Tibial nerve (tissue), 4 donors: ENCODE data around the gene ENDOU. TPM values are rescaled to one million over a fixed set of nuclear protein-coding genes. Genes with fewer than 3 reads are reported as not detected.

ENCODE experiments used
- DNase-seq, 2 donors: peaks; one replicate each; pipeline ENCODE4 v3.0.0-alpha.2; 2019; ENCODE audit warnings: low spot score in 2 of 2
- H3K27ac ChIP-seq, 4 donors: fragments of 200-600 bp; sonication (generic) in 3 of 4; one replicate each; pipeline ENCODE4 v1.5.1; 2017 to 2019; ENCODE audit warnings: mild to moderate bottlenecking in 1 of 4
- H3K27me3 ChIP-seq, 2 donors: fragments of 200-600 bp; sonication (generic) in 1 of 2; one replicate each; pipeline versions ENCODE4 v1.5.1 to v1.6.0; 2017 to 2019
- H3K36me3 ChIP-seq, 3 donors: fragments of 200-600 bp; sonication (generic); one replicate each; pipeline ENCODE4 v1.5.1; 2018 to 2019
- H3K4me1 ChIP-seq, 4 donors: fragments of 200-600 bp; sonication (generic) in 3 of 4; one replicate each; pipeline ENCODE4 v1.5.1; 2017 to 2019
- H3K4me3 ChIP-seq, 4 donors: fragments of 200-600 bp; sonication (generic) in 3 of 4; one replicate each; pipeline ENCODE4 v1.5.1; 2017 to 2019; ENCODE audit warnings: mild to moderate bottlenecking in 1 of 4, moderate library complexity in 1 of 4
- H3K9me3 ChIP-seq, 4 donors: fragments of 200-600 bp; sonication (generic) in 3 of 4; one replicate each; pipeline ENCODE4 v1.5.1; 2017 to 2019
- CTCF ChIP-seq, 5 experiments: fragments of 200-600 bp in 3 of 5; fragments of 450-650 bp in 2 of 5; sonication (generic) in 3 of 5; IDR thresholded peaks; one replicate each; pipeline ENCODE4 v1.5.1; 2016 to 2019; ENCODE audit warnings: antibody characterized with exemption in 5 of 5, mild to moderate bottlenecking in 3 of 5, moderate library complexity in 2 of 5
- EP300 ChIP-seq, 2 donors: sonication (generic); formaldehyde crosslinking; IDR thresholded peaks; one replicate each; pipeline ENCODE4 v1.6.1; 2017; ENCODE audit warnings: antibody characterized with exemption in 2 of 2, mild to moderate bottlenecking in 1 of 2
- POLR2A ChIP-seq, 2 donors: fragments of 450-650 bp; IDR thresholded peaks; one replicate each; pipeline ENCODE4 v1.6.1; 2017; ENCODE audit warnings: antibody characterized with exemption in 2 of 2, mild to moderate bottlenecking in 2 of 2, moderate library complexity in 2 of 2
- WGBS, 2 donors: methylation state at CpG; one replicate each; pipeline ENCODE4 v1.1.5; 2018; 5-methylcytosine and 5-hydroxymethylcytosine counted together
- total RNA-seq, 4 donors: library from RNA; depleted of rRNA; stranded (reverse); fragments of >200 nt; gene quantifications; one replicate each; pipeline ENCODE4 v1.1.0, GENCODE V29; 2016

ENDOU gene
- total RNA-seq, 4 donors from 2014 or later, result 0.30 to 1.2 (median 0.42) TPM; not detected in 1

GRCh38 chr12:47752121-47752520, 26.8 kb upstream of the ENDOU start:
- Histone ChIP-seq H3K9me3 (no peaks in the 10 kb centered on the region), H3K4me3 (no peak overlapping the region), H3K27me3 (no peaks in the 10 kb centered on the region), H3K27ac (no peak overlapping the region), H3K4me1 (peaks cover 0 to 36% (median 18%) of the 10 kb centered on the region in 4 donors), H3K36me3 (peaks cover 0 to 5% (median 0%) of the 10 kb centered on the region in 3 donors)
- no peak for DNase-seq
- 81 to 92% methylated on average over 3 to 4 of the region's 4 CpGs for WGBS, 2 donors
- TF ChIP-seq EP300 (IDR thresholded peaks at IDR 0.05), result no peak
- TF ChIP-seq CTCF (IDR thresholded peaks at IDR 0.05), result no peak

- TF ChIP-seq POLR2A (IDR thresholded peaks at IDR 0.05), result no peak
- TF ChIP-seq CTCF (IDR thresholded peaks at IDR 0.05), result no peak
- no peak for TF ChIP-seq EP300 (IDR thresholded peaks at IDR 0.05)
- Histone ChIP-seq H3K27me3 (no peaks in the 10 kb centered on the region), H3K36me3 (peaks cover 0 to 5% (median 0%) of the 10 kb centered on the region in 3 donors), H3K9me3 (no peaks in the 10 kb centered on the region), H3K27ac (no peak overlapping the region), H3K4me1 (peaks cover 0 to 36% (median 18%) of the 10 kb centered on the region in 4 donors), H3K4me3 (no peak overlapping the region)
- no peak for DNase-seq
- 74 to 77% methylated on average over 9 of the region's 9 CpGs for WGBS, 2 donors
These were observed 26.3 kb upstream of the ENDOU start for GRCh38 chr12:47751561-47751960.

GRCh38 chr12:47750916-47751470, 25.7 kb upstream of the ENDOU start:
- Histone ChIP-seq H3K4me3 (no peak overlapping the region), H3K36me3 (peaks cover 0 to 5% (median 0%) of the 10 kb centered on the region in 3 donors), H3K9me3 (no peaks in the 10 kb centered on the region), H3K27ac (no peak overlapping the region), H3K4me1 (peaks cover 0 to 31% (median 18%) of the 10 kb centered on the region in 4 donors), H3K27me3 (no peaks in the 10 kb centered on the region)
- no peak for DNase-seq
- WGBS, 2 donors, result 86 to 88% methylated on average over 16 to 17 of the region's 19 CpGs
- TF ChIP-seq CTCF (IDR thresholded peaks at IDR 0.05) (no peak), EP300 (IDR thresholded peaks at IDR 0.05) (no peak), POLR2A (IDR thresholded peaks at IDR 0.05) (no peak)

- no peaks in the 10 kb centered on the region for H3K27me3 ChIP-seq
- DNase-seq, result no peak
- TF ChIP-seq CTCF (IDR thresholded peaks at IDR 0.05), result no peak
- no peak for TF ChIP-seq EP300 (IDR thresholded peaks at IDR 0.05)
- no peak for TF ChIP-seq POLR2A (IDR thresholded peaks at IDR 0.05)
- no peaks in the 10 kb centered on the region for H3K9me3 ChIP-seq
- peaks cover 0 to 5% (median 0%) of the 10 kb centered on the region in 3 donors for H3K36me3 ChIP-seq
- H3K27ac ChIP-seq, result no peak overlapping the region
- peaks cover 0 to 26% (median 16%) of the 10 kb centered on the region in 4 donors for H3K4me1 ChIP-seq
- WGBS, 2 donors, result 84 to 87% methylated on average over 10 of the region's 10 CpGs
- H3K4me3 ChIP-seq, result no peak overlapping the region
These were observed 25.0 kb upstream of the ENDOU start for GRCh38 chr12:47750229-47750798.

GRCh38 chr12:47748899-47749298, 23.6 kb upstream of the ENDOU start:
- Histone ChIP-seq H3K9me3 (no peaks in the 10 kb centered on the region), H3K36me3 (peaks cover 0 to 5% (median 0%) of the 10 kb centered on the region in 3 donors), H3K27me3 (no peaks in the 10 kb centered on the region), H3K4me1 (peaks cover 0 to 15% (median 7%) of the 10 kb centered on the region in 4 donors), H3K27ac (no peak overlapping the region), H3K4me3 (no peak overlapping the region)
- TF ChIP-seq CTCF (IDR thresholded peaks at IDR 0.05) (no peak), POLR2A (IDR thresholded peaks at IDR 0.05) (no peak), EP300 (IDR thresholded peaks at IDR 0.05) (no peak)
- WGBS, 2 donors, result 86 to 90% methylated on average over 3 of the region's 3 CpGs
- DNase-seq, result no peak
